BE2C (cell line): Measurements from ENCODE around the gene ASS1.
A peak's percentile ranks its signal among the peaks of the same experiment; 100 is the strongest.

Experiments
- DNase-seq: peaks from one replicate; pipeline ENCODE4 v3.0.0-alpha.2; 2020
- H3K27me3 ChIP-seq: fragments of 250-450 bp; sonication (Bioruptor Pico); 2 replicates; pipeline ENCODE4 v1.5.1; 2020; ENCODE audit warnings: mild to moderate bottlenecking
- H3K36me3 ChIP-seq: fragments of 250-450 bp; sonication (Bioruptor Pico); 2 replicates; pipeline ENCODE4 v1.5.1; 2020; ENCODE audit warnings: mild to moderate bottlenecking
- H3K4me1 ChIP-seq: fragments of 250-450 bp; sonication (Bioruptor Pico); 2 replicates; pipeline ENCODE4 v1.5.1; 2020
- H3K4me3 ChIP-seq: 2 replicates; pipeline ENCODE4 v1.5.1; 2011; ENCODE audit warnings: low read depth, low read length
- H3K9me3 ChIP-seq: fragments of 250-450 bp; sonication (Bioruptor Pico); 2 replicates; pipeline ENCODE4 v1.5.1; 2020
- CTCF ChIP-seq: IDR thresholded peaks from 2 replicates; pipeline ENCODE4 v1.5.1; 2012; ENCODE audit warnings: mild to moderate bottlenecking, low read depth, low read length

Gene ASS1

GRCh38 chr9:130445268-130445983 is 665 bp downstream of the ASS1 start:
- DNase-seq, result peak; percentile 47
- Histone ChIP-seq H3K27me3 (no peaks in the 10 kb centered on the region), H3K4me3 (peak overlapping the region; percentile 83), H3K36me3 (no peaks in the 10 kb centered on the region), H3K9me3 (no peaks in the 10 kb centered on the region), H3K4me1 (peaks cover 26% of the 10 kb centered on the region)
- no peak for TF ChIP-seq CTCF

GRCh38 chr9:130446101-130446861 is 1.5 kb downstream of the ASS1 start:
- H3K9me3 ChIP-seq, result no peaks in the 10 kb centered on the region
- peaks cover 35% of the 10 kb centered on the region for H3K4me1 ChIP-seq
- no peaks in the 10 kb centered on the region for H3K27me3 ChIP-seq
- no peak for TF ChIP-seq CTCF
- no peaks in the 10 kb centered on the region for H3K36me3 ChIP-seq
- peak; percentile 65 for DNase-seq
- peak overlapping the region; percentile 83 for H3K4me3 ChIP-seq

- peak overlapping the region; percentile 83 for H3K4me3 ChIP-seq
- H3K36me3 ChIP-seq, result no peaks in the 10 kb centered on the region
- H3K9me3 ChIP-seq, result no peaks in the 10 kb centered on the region
- no peak for TF ChIP-seq CTCF
- peaks cover 45% of the 10 kb centered on the region for H3K4me1 ChIP-seq
- DNase-seq, result no peak
- no peaks in the 10 kb centered on the region for H3K27me3 ChIP-seq
Measured at GRCh38 chr9:130447193-130447816, 2.5 kb downstream of the ASS1 start.

- peaks cover 51% of the 10 kb centered on the region for H3K4me1 ChIP-seq
- H3K36me3 ChIP-seq, result no peaks in the 10 kb centered on the region
- DNase-seq, result peak; percentile 67
- peak overlapping the region; percentile 83; the same call in 1 of the 2 replicates for H3K4me3 ChIP-seq
- no peaks in the 10 kb centered on the region for H3K27me3 ChIP-seq
- no peaks in the 10 kb centered on the region for H3K9me3 ChIP-seq
- TF ChIP-seq CTCF, result no peak
Measured at GRCh38 chr9:130448035-130448624, 3.4 kb downstream of the ASS1 start.

GRCh38 chr9:130448771-130449603 is 4.2 kb downstream of the ASS1 start:
- no peak for TF ChIP-seq CTCF
- Histone ChIP-seq H3K4me3 (no peak overlapping the region), H3K9me3 (no peaks in the 10 kb centered on the region), H3K4me1 (peaks cover 60% of the 10 kb centered on the region), H3K27me3 (no peaks in the 10 kb centered on the region), H3K36me3 (no peaks in the 10 kb centered on the region)
- no peak for DNase-seq
